Activated T-cell treated with anti-CD3 and anti-CD28 coated beads, Interleukin-2, amount 50 U/mL, for 72 hours (primary cell): ENCODE measurements around the gene SMYD3. TPM values are rescaled to one million over a fixed set of nuclear protein-coding genes. Genes with fewer than 3 reads are reported as not detected.

Experiments used
- ATAC-seq, 2 donors: fragments of 150-1000 bp; cut with Tn5 transposase; replicated peaks in 1 of 2; 2 replicates each; pipeline ENCODE4 v1.10.0; 2021; ENCODE audit warnings: moderate library complexity in 2 of 2, mild to moderate bottlenecking in 1 of 2
- DNase-seq, 2 donors: peaks; one replicate each; pipeline ENCODE4 v3.0.0; 2021 to 2022; ENCODE audit warnings: mixed read lengths in 1 of 2
- H3K27ac Mint-ChIP-seq: one replicate; pipeline ENCODE4 v1.8.0; 2022; ENCODE audit warnings: mild to moderate bottlenecking, moderate library complexity, mixed read lengths
- H3K27me3 Mint-ChIP-seq: one replicate; pipeline ENCODE4 v1.8.0; 2022; ENCODE audit warnings: low read depth, mixed read lengths
- H3K36me3 Mint-ChIP-seq, 2 donors: one replicate each; pipeline ENCODE4 v1.8.0; 2022; ENCODE audit warnings: mixed read lengths in 2 of 2, mild to moderate bottlenecking in 1 of 2; ENCODE audit not compliant: insufficient read depth in 2 of 2
- H3K4me1 Mint-ChIP-seq: one replicate; pipeline ENCODE4 v1.8.0; 2022; ENCODE audit warnings: low read depth, mixed read lengths
- H3K4me3 Mint-ChIP-seq, 2 donors: one replicate each; pipeline ENCODE4 v1.8.0; 2022; ENCODE audit warnings: mild to moderate bottlenecking in 2 of 2, mixed read lengths in 2 of 2, moderate library complexity in 2 of 2
- H3K9me3 Mint-ChIP-seq, 2 donors: one replicate each; pipeline ENCODE4 v1.8.0; 2022; ENCODE audit warnings: mixed read lengths in 2 of 2
- total RNA-seq, 2 donors: library from RNA; stranded (reverse); gene quantifications; one replicate each; pipeline ENCODE4 v1.2.3, GENCODE V29; 2022

Gene SMYD3
- total RNA-seq, 2 donors from 2014 or later: 19.1 to 21.0 TPM

GRCh38 chr1:246444617-246445016, 62.5 kb downstream of the SMYD3 start:
- Mint-ChIP-seq H3K9me3 (peaks cover 2 to 3% of the 10 kb centered on the region in 2 donors), H3K36me3 (peaks cover 0 to 8% of the 10 kb centered on the region in 2 donors), H3K4me1 (peaks cover 13% of the 10 kb centered on the region), H3K4me3 (no peak overlapping the region), H3K27ac (no peak overlapping the region), H3K27me3 (no peaks in the 10 kb centered on the region)
- no peak for DNase-seq
- no peak for ATAC-seq

- H3K9me3 Mint-ChIP-seq: peaks cover 3 to 4% of the 10 kb centered on the region in 2 donors
- H3K4me1 Mint-ChIP-seq: peaks cover 4% of the 10 kb centered on the region
- peaks cover 4 to 15% of the 10 kb centered on the region in 2 donors for H3K36me3 Mint-ChIP-seq
- DNase-seq (no peak), ATAC-seq (no peak)
- H3K27ac Mint-ChIP-seq: no peak overlapping the region
- no peak overlapping the region for H3K4me3 Mint-ChIP-seq
- no peaks in the 10 kb centered on the region for H3K27me3 Mint-ChIP-seq
Measured at GRCh38 chr1:246437961-246438360, 69.1 kb downstream of the SMYD3 start.

DNA sequence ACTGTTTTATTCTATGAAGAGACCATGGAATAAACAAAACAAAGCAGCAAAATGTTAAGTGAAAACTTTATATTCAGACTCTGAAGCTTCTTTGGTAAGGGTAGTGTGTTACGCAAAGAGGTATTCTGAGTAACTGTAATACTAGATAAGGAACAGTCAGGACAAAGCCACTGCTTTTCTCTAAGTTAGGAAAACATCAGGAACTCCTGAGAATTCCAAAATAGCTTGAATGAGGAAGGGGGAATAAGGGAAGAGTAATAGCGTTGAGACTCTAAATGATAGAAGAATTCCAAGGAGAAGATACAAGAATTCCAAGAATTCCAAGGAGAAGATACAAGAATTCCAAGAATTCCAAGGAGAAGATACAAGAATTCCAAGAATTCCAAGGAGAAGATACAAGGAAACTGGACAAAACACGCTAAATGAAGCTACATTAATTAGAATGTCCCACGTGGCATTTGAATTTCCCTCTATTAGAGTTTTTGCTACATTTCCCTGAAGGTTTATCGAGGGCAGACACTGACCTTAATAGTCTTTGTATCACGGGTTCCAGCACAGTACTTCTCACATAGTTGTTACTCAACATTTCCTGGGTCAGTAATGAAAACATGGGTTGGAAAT, 71.5 kb downstream of the SMYD3 start:
- H3K4me3 Mint-ChIP-seq: no peak overlapping the region
- H3K36me3 Mint-ChIP-seq: peaks cover 8 to 18% of the 10 kb centered on the region in 2 donors
- no peak overlapping the region for H3K27ac Mint-ChIP-seq
- H3K27me3 Mint-ChIP-seq: no peaks in the 10 kb centered on the region
- peaks cover 4 to 6% of the 10 kb centered on the region in 2 donors for H3K9me3 Mint-ChIP-seq
- DNase-seq: no peak
- peaks cover 4% of the 10 kb centered on the region for H3K4me1 Mint-ChIP-seq
- ATAC-seq: no peak

- ATAC-seq: no peak
- Mint-ChIP-seq H3K36me3 (peaks cover 11 to 22% of the 10 kb centered on the region in 2 donors), H3K27me3 (no peaks in the 10 kb centered on the region), H3K4me1 (peaks cover under 1% of the 10 kb centered on the region), H3K4me3 (no peak overlapping the region), H3K27ac (no peak overlapping the region), H3K9me3 (peaks cover 6 to 10% of the 10 kb centered on the region in 2 donors)
- no peak for DNase-seq
Measured at GRCh38 chr1:246434335-246434734, 72.7 kb downstream of the SMYD3 start.

GRCh38 chr1:246428542-246429308, 78.4 kb downstream of the SMYD3 start:
- Mint-ChIP-seq H3K9me3 (peaks cover 2 to 7% of the 10 kb centered on the region in 2 donors), H3K4me3 (peak overlapping the region in 1 of 2 donors; percentile 29), H3K27ac (peak overlapping the region; percentile 47), H3K36me3 (peaks cover 6 to 13% of the 10 kb centered on the region in 2 donors), H3K4me1 (peaks cover 15% of the 10 kb centered on the region), H3K27me3 (no peaks in the 10 kb centered on the region)
- DNase-seq: peak; percentile 72 to 75
- peak; percentile 98 to 99 for ATAC-seq

- Mint-ChIP-seq H3K27ac (peak overlapping the region; percentile 36), H3K9me3 (peaks cover 2 to 7% of the 10 kb centered on the region in 2 donors), H3K4me3 (peak overlapping the region; percentile 29 to 49), H3K27me3 (no peaks in the 10 kb centered on the region), H3K36me3 (peaks cover 6 to 9% of the 10 kb centered on the region in 2 donors), H3K4me1 (peaks cover 15% of the 10 kb centered on the region)
- ATAC-seq: no peak
- peak in 1 of 2 donors; percentile 10 for DNase-seq
Measured at GRCh38 chr1:246427611-246428010, 79.5 kb downstream of the SMYD3 start.

DNA sequence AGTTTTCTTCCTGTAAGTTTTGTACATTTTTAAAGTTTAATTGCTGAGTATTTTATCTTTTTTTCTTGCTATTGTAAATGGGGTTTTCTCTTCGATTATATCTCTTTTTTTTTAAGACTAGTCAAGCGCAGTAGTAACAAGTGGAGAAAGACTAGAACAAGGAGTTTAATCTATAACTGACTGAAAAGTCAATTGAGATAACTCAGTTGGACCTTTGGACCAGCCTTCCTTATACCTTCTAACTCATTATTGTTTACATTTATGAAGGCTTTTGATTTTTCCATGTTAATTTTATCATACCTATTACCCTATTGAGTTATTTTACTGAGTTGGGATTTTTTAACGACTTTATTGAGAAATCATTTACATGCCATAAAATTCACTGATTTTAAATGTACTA, 81.2 kb downstream of the SMYD3 start:
- Mint-ChIP-seq H3K27me3 (no peaks in the 10 kb centered on the region), H3K36me3 (peaks cover 6 to 9% of the 10 kb centered on the region in 2 donors), H3K4me3 (no peak overlapping the region), H3K4me1 (peaks cover 15% of the 10 kb centered on the region), H3K9me3 (peaks cover 2 to 7% of the 10 kb centered on the region in 2 donors), H3K27ac (no peak overlapping the region)
- ATAC-seq (no peak), DNase-seq (no peak)

- H3K27ac Mint-ChIP-seq: no peak overlapping the region
- H3K4me1 Mint-ChIP-seq: peaks cover 15% of the 10 kb centered on the region
- no peak for ATAC-seq
- no peak for DNase-seq
- H3K27me3 Mint-ChIP-seq: no peaks in the 10 kb centered on the region
- peaks cover 1 to 3% of the 10 kb centered on the region in 2 donors for H3K9me3 Mint-ChIP-seq
- H3K4me3 Mint-ChIP-seq: no peak overlapping the region
- peaks cover 2 to 7% of the 10 kb centered on the region in 2 donors for H3K36me3 Mint-ChIP-seq
Measured at GRCh38 chr1:246425139-246425794, 81.8 kb downstream of the SMYD3 start.

DNA sequence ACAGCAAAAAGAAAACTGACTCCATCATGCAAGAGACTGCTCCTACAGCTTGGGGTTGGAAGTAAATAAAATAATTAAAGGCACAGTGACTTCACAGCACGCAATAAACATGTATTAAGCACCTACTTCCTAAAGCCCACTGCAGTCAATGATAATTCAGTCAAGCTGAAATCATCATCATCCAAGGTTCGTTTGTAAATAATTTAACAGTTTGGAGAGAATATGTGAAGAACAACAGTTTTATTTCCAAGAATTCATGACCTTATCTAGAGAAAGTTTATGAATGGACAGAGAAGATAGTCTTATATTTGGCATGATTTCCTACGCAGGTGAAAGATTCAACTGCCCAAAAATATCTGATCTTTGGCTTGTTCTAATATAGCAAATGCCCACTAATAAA, 86.8 kb downstream of the SMYD3 start:
- peaks cover 6 to 7% of the 10 kb centered on the region in 2 donors for H3K9me3 Mint-ChIP-seq
- ATAC-seq (no peak), DNase-seq (no peak)
- H3K27me3 Mint-ChIP-seq: no peaks in the 10 kb centered on the region
- H3K4me1 Mint-ChIP-seq: peaks cover 14% of the 10 kb centered on the region
- H3K27ac Mint-ChIP-seq: no peak overlapping the region
- peaks cover 8 to 23% of the 10 kb centered on the region in 2 donors for H3K36me3 Mint-ChIP-seq
- H3K4me3 Mint-ChIP-seq: no peak overlapping the region

GRCh38 chr1:246418565-246419312, 88.3 kb downstream of the SMYD3 start:
- no peak overlapping the region for H3K4me3 Mint-ChIP-seq
- no peak overlapping the region for H3K27ac Mint-ChIP-seq
- DNase-seq (no peak), ATAC-seq (no peak)
- peaks cover 14% of the 10 kb centered on the region for H3K4me1 Mint-ChIP-seq
- H3K9me3 Mint-ChIP-seq: peaks cover 6 to 7% of the 10 kb centered on the region in 2 donors
- peaks cover 8 to 23% of the 10 kb centered on the region in 2 donors for H3K36me3 Mint-ChIP-seq
- no peaks in the 10 kb centered on the region for H3K27me3 Mint-ChIP-seq

GRCh38 chr1:246417813-246418564, 89.1 kb downstream of the SMYD3 start:
- no peak overlapping the region for H3K27ac Mint-ChIP-seq
- no peaks in the 10 kb centered on the region for H3K27me3 Mint-ChIP-seq

More at GRCh38 chr1:246417813-246418564, 89.1 kb downstream of the SMYD3 start:
- no peak for ATAC-seq
- Mint-ChIP-seq H3K4me1 (peaks cover 14% of the 10 kb centered on the region), H3K36me3 (peaks cover 8 to 23% of the 10 kb centered on the region in 2 donors), H3K9me3 (peaks cover 6 to 7% of the 10 kb centered on the region in 2 donors), H3K4me3 (no peak overlapping the region)
- no peak for DNase-seq
